Measurements from ENCODE around the gene LAMC1. TPM values are rescaled to one million over a fixed set of nuclear protein-coding genes. Genes with fewer than 3 reads are reported as not detected.

The LAMC1 gene
- polyA plus RNA-seq, 1 of the 3 experiments (the other 2 are of a cell fraction), result 101 TPM

DNA sequence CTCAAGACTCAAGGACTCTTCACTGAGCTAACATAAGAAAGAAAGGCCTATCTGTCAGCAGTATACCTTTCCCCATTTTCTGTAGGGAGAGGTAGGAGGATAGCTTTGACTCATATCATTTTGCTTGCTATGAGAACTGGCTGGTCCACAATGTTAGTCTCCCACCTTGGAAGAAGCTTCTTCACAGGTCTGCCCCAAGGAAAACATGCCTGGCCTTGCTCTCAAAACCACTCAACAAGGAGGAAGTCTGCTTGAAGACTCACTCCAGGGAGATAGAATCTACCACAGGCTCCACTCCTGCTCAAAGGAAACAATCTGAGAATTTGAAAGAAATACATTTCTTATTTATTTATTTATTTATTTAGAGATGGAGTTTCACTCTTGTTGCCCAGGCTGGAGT, 29.5 kb upstream of the LAMC1 start:
- H3K9me3 ChIP-seq, result no peaks in the 10 kb centered on the region
- no peaks in the 10 kb centered on the region for H3K36me3 ChIP-seq (replicated peaks in 1 of 2; ENCODE audit: control insufficient read depth in 1 of 2, insufficient read depth in 2 of 2, low read length in 1 of 2)
- H2AFZ ChIP-seq (ENCODE audit: low read depth), result no peak overlapping the region
- H3K9ac ChIP-seq, result no peak overlapping the region
- H3K9me2 ChIP-seq, result no peaks in the 10 kb centered on the region
- TF ChIP-seq IRF3 (IDR thresholded peaks at IDR 0.05; ENCODE audit: low read depth, low read length) (no peak), GATA2 (CRISPR knock-in tag; IDR thresholded peaks at IDR 0.05) (no peak), RAD21 (IDR thresholded peaks at IDR 0.05; ENCODE audit: low read length) (no peak), SIN3A (IDR thresholded peaks at IDR 0.05; ENCODE audit: borderline replicate concordance, low read depth, low read length) (no peak), USF2 (IDR thresholded peaks at IDR 0.05; ENCODE audit: borderline replicate concordance, low read depth, low read length) (no peak)
- TF ChIP-seq, protein P1, sequence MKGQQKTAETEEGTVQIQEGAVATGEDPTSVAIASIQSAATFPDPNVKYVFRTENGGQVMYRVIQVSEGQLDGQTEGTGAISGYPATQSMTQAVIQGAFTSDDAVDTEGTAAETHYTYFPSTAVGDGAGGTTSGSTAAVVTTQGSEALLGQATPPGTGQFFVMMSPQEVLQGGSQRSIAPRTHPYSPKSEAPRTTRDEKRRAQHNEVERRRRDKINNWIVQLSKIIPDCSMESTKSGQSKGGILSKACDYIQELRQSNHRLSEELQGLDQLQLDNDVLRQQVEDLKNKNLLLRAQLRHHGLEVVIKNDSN (IDR thresholded peaks at IDR 0.05; ENCODE audit: borderline replicate concordance, low read depth), result no peak
- POLR2A ChIA-PET, result interaction anchor here (0.6 kb wide), 1 partner anchor 83 kb away, joined by 3 read pairs; no protein-coding TSS in a partner anchor
- no peaks in the 10 kb centered on the region for H3K4me1 ChIP-seq (ENCODE audit: control insufficient read depth in 1 of 2, insufficient read depth in 2 of 2, low read depth in 1 of 2, low read length in 1 of 2)
- H3K4me3 ChIP-seq (ENCODE audit: low read depth in 2 of 2, low read length in 1 of 2), result no peak overlapping the region
- no peak for DNase-seq
- H3K27me3 ChIP-seq (ENCODE audit: insufficient read depth), result no peaks in the 10 kb centered on the region
- H3K4me2 ChIP-seq, result no peak overlapping the region
- H4K20me1 ChIP-seq (ENCODE audit: insufficient read depth), result no peaks in the 10 kb centered on the region
- H3K79me2 ChIP-seq (ENCODE audit: insufficient read depth), result no peaks in the 10 kb centered on the region
- CTCF ChIA-PET, result interaction anchor here (1.5 kb wide), 1 partner anchor 26 kb away, joined by 3 read pairs; no protein-coding TSS in a partner anchor
- peaks cover 12% of the 10 kb centered on the region for H3F3A ChIP-seq (replicated peaks; ENCODE audit: insufficient read depth)
- H3K27ac ChIP-seq (ENCODE audit: low read depth in 2 of 2, low read length in 1 of 2), result no peak overlapping the region

- Histone ChIP-seq H3K4me1 (ENCODE audit: control insufficient read depth in 1 of 2, insufficient read depth in 2 of 2, low read depth in 1 of 2, low read length in 1 of 2) (no peaks in the 10 kb centered on the region), H3K27ac (ENCODE audit: low read depth in 2 of 2, low read length in 1 of 2) (no peak overlapping the region), H3K9me3 (no peaks in the 10 kb centered on the region), H3K4me2 (no peak overlapping the region), H3K36me3 (replicated peaks in 1 of 2; ENCODE audit: control insufficient read depth in 1 of 2, insufficient read depth in 2 of 2, low read length in 1 of 2) (no peaks in the 10 kb centered on the region), H3K4me3 (ENCODE audit: low read depth in 2 of 2, low read length in 1 of 2) (no peak overlapping the region), H2AFZ (ENCODE audit: low read depth) (no peak overlapping the region), H3F3A (replicated peaks; ENCODE audit: insufficient read depth) (peaks cover 12% of the 10 kb centered on the region), H3K9me2 (no peaks in the 10 kb centered on the region), H4K20me1 (ENCODE audit: insufficient read depth) (no peaks in the 10 kb centered on the region), H3K79me2 (ENCODE audit: insufficient read depth) (no peaks in the 10 kb centered on the region), H3K27me3 (ENCODE audit: insufficient read depth) (no peaks in the 10 kb centered on the region), H3K9ac (no peak overlapping the region)
- peak; percentile 23 for DNase-seq
- CTCF ChIA-PET, result no interaction called here
- no peak for TF ChIP-seq FOSL2 (IDR thresholded peaks at IDR 0.05; ENCODE audit: borderline replicate concordance, low read depth)
- peak; percentile 27; the same call in 1 of the 2 replicates for TF ChIP-seq GABPA (IDR thresholded peaks at IDR 0.05; ENCODE audit: low read depth)
- no peak for TF ChIP-seq RCOR1 (IDR thresholded peaks at IDR 0.05; ENCODE audit: low read length)
- POLR2A ChIA-PET, result no interaction called here
- WGBS (ENCODE audit: low lambda C conversion rate), result 76% methylated on average over 4 of the region's 4 CpGs
Measured at GRCh38 chr1:182995894-182996293, 27.3 kb upstream of the LAMC1 start.

All from SK-N-SH (cell line).